Measurements from ENCODE around the gene IGSF21.

DNA sequence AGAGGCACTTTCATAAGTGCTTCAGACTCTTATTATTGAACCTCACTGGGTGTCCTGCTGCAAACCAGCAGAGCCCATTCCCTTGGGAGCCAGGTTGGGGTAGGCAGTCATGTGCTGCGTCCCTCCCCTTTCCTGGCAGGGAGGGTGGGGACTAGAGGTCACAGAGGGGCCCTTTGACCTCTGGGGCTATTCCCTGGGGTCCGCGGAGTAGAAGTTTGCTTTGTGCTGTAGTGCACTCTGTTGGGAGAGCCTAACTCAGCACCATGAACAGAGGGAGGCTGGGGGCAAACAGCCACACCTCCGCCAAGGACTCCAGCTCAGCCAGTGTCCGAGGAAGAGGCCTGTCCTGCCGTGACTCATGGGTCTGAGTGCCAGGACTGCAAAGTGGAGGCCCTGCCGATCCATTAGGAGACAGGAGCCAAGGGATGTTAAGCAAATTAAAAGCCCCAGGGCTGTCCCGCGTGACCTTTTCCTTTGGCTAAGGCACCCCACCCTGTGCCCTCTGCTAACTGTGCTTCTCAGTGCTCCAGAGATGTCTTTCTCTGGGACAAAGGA, 3.0 kb upstream of the IGSF21 start:
- TF ChIP-seq ZNF121 (CRISPR knock-in tag; IDR thresholded peaks at IDR 0.05), result no peak
- TF ChIP-seq, protein P1, sequence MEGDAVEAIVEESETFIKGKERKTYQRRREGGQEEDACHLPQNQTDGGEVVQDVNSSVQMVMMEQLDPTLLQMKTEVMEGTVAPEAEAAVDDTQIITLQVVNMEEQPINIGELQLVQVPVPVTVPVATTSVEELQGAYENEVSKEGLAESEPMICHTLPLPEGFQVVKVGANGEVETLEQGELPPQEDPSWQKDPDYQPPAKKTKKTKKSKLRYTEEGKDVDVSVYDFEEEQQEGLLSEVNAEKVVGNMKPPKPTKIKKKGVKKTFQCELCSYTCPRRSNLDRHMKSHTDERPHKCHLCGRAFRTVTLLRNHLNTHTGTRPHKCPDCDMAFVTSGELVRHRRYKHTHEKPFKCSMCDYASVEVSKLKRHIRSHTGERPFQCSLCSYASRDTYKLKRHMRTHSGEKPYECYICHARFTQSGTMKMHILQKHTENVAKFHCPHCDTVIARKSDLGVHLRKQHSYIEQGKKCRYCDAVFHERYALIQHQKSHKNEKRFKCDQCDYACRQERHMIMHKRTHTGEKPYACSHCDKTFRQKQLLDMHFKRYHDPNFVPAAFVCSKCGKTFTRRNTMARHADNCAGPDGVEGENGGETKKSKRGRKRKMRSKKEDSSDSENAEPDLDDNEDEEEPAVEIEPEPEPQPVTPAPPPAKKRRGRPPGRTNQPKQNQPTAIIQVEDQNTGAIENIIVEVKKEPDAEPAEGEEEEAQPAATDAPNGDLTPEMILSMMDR (IDR thresholded peaks at IDR 0.05), result no peak
- TF ChIP-seq ZNF138 (CRISPR knock-in tag; conservative IDR thresholded peaks at IDR 0.05), result no peak
- no peak for TF ChIP-seq CBFB (CRISPR knock-in tag; IDR thresholded peaks at IDR 0.05; ENCODE audit: low read depth)

Measured in WTC11 (cell line).